ENCODE measurements around the gene CDCA7L.
A peak's percentile ranks its signal among the peaks of the same experiment; 100 is the strongest.
"Not testable (repeated sequence)": the region's sequence is repeated elsewhere in the genome, so short reads cannot be mapped to it uniquely, and the experiment has no call there.

The CDCA7L gene

GRCh38 chr7:21910253-21910652 lies 35.4 kb downstream of the CDCA7L start:
- DNase-seq (ENCODE audit: low spot score), result no peak

GRCh38 chr7:21908746-21909145 lies 37.0 kb downstream of the CDCA7L start:
- DNase-seq (ENCODE audit: low spot score), result no peak

DNA sequence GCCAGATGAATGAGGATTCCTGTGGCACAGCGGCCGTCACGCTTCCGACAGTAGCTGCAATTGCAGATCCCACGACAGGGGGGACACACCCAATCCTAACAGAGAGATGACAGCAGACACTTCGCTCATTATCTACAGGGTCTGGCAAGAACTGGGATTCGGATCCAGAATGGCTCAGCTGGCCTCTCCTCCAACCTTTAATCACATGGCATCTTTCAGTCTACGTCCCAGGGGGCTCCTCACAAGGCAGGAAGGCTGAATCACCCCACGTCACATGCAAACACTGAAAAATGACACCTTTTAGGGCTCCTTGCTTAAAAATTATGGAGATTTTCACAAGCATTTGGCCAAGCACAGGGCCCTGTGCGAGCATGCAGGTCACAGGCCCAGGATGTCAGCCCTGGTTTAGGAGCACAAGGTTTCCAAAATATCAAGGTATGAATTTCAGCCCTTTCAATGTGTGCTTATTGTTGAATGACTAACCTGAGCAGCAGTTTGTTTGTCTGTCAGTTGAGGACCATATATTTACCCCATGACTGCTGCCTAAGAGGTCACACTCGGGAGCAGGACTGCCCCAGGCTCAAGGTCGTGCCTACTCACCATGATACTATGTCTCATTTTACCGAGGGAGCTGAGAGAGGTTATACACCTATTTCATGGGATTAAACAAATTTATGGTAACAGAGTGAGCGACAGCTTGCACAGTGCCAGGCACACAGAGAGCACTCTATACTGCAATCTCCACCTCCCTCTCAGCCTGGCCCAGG lies 42.5 kb downstream of the CDCA7L start:
- no peak for DNase-seq (ENCODE audit: low spot score)

- DNase-seq (ENCODE audit: low spot score), result no peak
Measured at GRCh38 chr7:21902240-21902639, 43.5 kb downstream of the CDCA7L start.

GRCh38 chr7:21898265-21898930 lies 47.3 kb downstream of the CDCA7L start:
- no peak for DNase-seq (ENCODE audit: low spot score)

GRCh38 chr7:21893401-21893800 lies 52.3 kb downstream of the CDCA7L start:
- DNase-seq (ENCODE audit: low spot score), result no peak

GRCh38 chr7:21891291-21891690 lies 54.4 kb downstream of the CDCA7L start:
- DNase-seq (ENCODE audit: low spot score), result no peak

GRCh38 chr7:21887779-21888178 lies 57.9 kb downstream of the CDCA7L start:
- DNase-seq (ENCODE audit: low spot score), result no peak

- DNase-seq (ENCODE audit: low spot score), result no peak
Measured at GRCh38 chr7:21887353-21887752, 58.3 kb downstream of the CDCA7L start.

DNA sequence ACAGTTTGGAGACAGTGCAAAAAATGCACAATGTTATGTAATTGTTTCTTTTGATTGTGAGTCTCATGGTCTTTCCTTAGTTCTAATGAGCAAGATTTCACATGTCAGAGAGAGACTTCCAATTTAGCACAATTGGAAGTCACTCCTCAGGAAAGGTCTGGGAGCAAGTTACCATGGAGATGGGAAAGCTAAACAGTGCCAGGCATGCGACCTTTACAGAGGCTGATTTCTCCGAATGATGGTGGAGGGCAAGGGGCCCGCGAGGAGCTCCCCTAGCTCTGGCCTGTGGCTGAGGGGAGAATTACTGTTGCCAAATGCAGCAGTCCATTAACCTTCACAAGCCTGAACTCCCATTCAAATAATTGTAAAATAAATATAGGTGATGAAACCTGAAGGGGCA lies 59.3 kb downstream of the CDCA7L start:
- DNase-seq (ENCODE audit: low spot score), result no peak

DNA sequence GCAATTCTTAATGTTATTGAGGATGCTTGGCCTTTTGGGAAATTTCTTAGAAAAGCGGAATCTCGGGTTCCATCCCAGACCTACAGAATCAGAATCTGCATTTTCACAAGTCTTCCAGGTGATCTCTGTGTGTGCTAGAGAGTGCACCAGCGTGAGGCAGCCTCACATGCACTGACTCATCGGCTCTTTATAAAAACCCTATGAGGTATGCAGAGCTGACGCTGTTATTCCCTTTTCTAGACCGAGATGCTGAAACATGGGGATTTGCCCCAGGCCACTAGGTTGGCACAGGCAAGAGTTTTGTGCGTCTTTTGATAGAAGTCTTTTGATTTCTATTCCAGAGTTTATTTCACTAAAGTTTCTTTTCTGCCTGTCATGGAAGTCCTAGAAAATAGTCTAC lies 61.2 kb downstream of the CDCA7L start:
- DNase-seq (ENCODE audit: low spot score), result no peak

- not testable (repeated sequence) for DNase-seq (ENCODE audit: low spot score)
Measured at GRCh38 chr7:21883501-21883900, 62.2 kb downstream of the CDCA7L start.

DNA sequence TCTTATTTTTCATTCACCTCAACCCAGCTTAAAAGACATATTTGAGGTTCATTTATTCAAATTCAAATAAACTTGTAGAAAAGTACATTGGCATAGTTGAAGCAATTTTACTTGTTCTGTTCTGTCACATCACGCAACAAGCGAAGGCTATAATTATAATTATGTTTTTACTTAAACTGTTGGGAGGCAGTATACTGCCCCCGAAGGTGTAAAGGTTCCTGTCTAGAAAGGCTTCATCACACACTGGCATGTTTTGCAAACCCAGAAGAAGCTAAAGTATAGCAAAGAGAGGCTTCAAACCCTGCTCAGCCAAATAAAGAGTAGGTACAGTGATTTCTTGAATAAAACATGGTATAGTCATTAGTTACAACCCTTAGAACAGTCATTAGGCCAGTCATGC lies 62.6 kb downstream of the CDCA7L start:
- DNase-seq (ENCODE audit: low spot score), result no peak

- DNase-seq (ENCODE audit: low spot score), result peak; percentile 20
Measured at GRCh38 chr7:21869785-21870402, 75.8 kb downstream of the CDCA7L start.

- no peak for DNase-seq (ENCODE audit: low spot score)
Measured at GRCh38 chr7:21868576-21868850, 77.2 kb downstream of the CDCA7L start.

GRCh38 chr7:21867816-21868575 lies 77.7 kb downstream of the CDCA7L start:
- DNase-seq (ENCODE audit: low spot score), result no peak

DNA sequence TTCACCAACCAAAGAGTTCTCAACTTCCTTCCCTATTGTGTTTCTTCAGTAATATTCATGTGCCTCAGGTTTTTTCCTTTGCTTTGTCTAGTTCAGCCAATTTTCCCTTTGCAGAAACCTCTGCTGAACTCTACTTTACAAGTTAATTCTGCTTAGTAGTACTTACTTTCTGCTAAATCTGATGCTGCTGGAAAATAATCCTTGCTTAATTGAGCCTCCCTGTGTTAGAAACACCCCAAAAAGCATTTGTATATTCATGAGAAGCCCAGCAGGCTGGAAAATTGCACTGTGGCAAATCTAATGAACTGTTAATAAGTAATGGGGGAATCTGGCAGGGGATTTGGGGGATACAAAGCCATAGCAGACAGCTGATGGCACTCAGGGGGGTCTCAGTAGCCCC lies 78.5 kb downstream of the CDCA7L start:
- no peak for DNase-seq (ENCODE audit: low spot score)

DNA sequence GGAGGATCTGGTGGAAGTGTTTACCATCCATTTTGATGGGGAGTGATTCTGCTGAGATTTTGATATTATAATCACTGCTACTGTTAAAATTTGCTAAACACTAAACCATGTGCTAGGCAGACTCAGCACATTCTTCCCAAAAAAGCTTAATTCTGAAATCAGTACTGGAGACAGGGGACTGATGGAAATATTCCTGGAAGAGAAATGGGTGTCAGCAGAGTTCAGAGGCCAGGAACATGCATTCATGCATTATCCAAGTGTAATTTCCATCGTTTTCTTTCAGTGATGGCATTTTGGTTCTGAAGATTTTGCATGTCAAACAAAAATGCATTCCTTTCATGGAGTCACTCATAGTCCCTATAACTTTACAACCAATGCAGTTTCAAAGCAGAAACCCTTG lies 79.0 kb downstream of the CDCA7L start:
- no peak for DNase-seq (ENCODE audit: low spot score)

- DNase-seq (ENCODE audit: low spot score), result not testable (repeated sequence)
Measured at GRCh38 chr7:21865631-21866204, 80.0 kb downstream of the CDCA7L start.

- no peak for DNase-seq (ENCODE audit: low spot score)
Measured at GRCh38 chr7:21851559-21851967, 94.1 kb downstream of the CDCA7L start.

All from HuH-7 (cell line).